ENCODE results near the gene CTXND1. TPM values are rescaled to one million over a fixed set of nuclear protein-coding genes. Genes with fewer than 3 reads are reported as not detected.

Gene CTXND1
- total RNA-seq, 1 experiment from 2014 or later, result not detected

DNA sequence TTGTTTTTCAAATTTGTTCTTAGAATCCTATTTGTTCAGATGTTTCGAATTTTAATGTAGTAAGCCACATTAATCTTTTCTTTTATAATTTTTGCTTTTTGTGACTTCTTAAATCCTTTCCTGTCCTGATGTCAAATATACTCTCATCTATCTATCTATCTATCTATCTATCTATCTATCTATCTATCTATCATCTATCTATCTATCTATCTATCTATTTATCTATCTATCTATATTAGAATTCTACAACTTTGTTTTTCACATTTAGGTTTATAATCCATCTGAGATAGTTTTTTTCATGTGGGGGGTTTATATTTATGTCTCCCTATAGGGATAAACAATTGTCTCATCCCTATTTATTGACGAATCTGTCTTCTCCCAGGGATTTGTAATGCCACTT is 32.1 kb downstream of the CTXND1 start:
- Histone ChIP-seq H3K79me1 (ENCODE audit: insufficient read depth, low read depth, low read length, poor library complexity, severe bottlenecking) (no peaks in the 10 kb centered on the region), H3K23ac (ENCODE audit: insufficient read length, low read depth, low read length) (no peak overlapping the region), H3K9ac (ENCODE audit: extremely low read depth, insufficient read length, low read length) (no peak overlapping the region), H3K27me3 (ENCODE audit: insufficient read depth, low read length) (no peaks in the 10 kb centered on the region), H2BK5ac (ENCODE audit: insufficient read length, low read length) (no peak overlapping the region), H4K8ac (replicated peaks; ENCODE audit: insufficient read length, low read depth, low read length) (no peak overlapping the region), H2BK15ac (ENCODE audit: low read depth, low read length) (no peak overlapping the region), H4K91ac (ENCODE audit: insufficient read length, low read depth, low read length) (no peak overlapping the region), H3K27ac (ENCODE audit: insufficient read length, low read depth, low read length) (no peak overlapping the region), H3K9me3 (ENCODE audit: control insufficient read depth, low read depth, low read length) (no peaks in the 10 kb centered on the region), H4K5ac (ENCODE audit: insufficient read length, low read depth, low read length) (no peak overlapping the region), H3K79me2 (ENCODE audit: insufficient read depth, low read length) (no peaks in the 10 kb centered on the region), H2AFZ (ENCODE audit: low read length) (no peak overlapping the region), H2BK120ac (ENCODE audit: low read depth, low read length, poor library complexity, severe bottlenecking) (no peak overlapping the region), H2BK20ac (ENCODE audit: low read depth, low read length, poor library complexity, severe bottlenecking) (no peak overlapping the region), H2AK5ac (ENCODE audit: insufficient read length, low read length) (no peak overlapping the region), H3K14ac (ENCODE audit: insufficient read depth, low read length) (no peak overlapping the region), H3K4ac (ENCODE audit: low read depth, low read length) (no peak overlapping the region), H3T11ph (ENCODE audit: low read length) (no peak overlapping the region), H3K18ac (ENCODE audit: insufficient read length, low read depth, low read length) (no peak overlapping the region), H3K23me2 (ENCODE audit: insufficient read length, low read depth, low read length, poor library complexity, severe bottlenecking) (no peaks in the 10 kb centered on the region), H4K20me1 (ENCODE audit: control insufficient read depth, insufficient read depth, insufficient read length) (no peaks in the 10 kb centered on the region), H3K4me1 (ENCODE audit: insufficient read depth, low read length) (no peaks in the 10 kb centered on the region), H2BK12ac (ENCODE audit: insufficient read length, low read depth, low read length) (no peak overlapping the region), H3K4me2 (ENCODE audit: insufficient read depth, insufficient read length, low read length) (no peak overlapping the region), H3K56ac (ENCODE audit: insufficient read length, low read depth, low read length) (no peak overlapping the region)
- no peak overlapping the region for H3K27ac Mint-ChIP-seq
- H3K4me1 Mint-ChIP-seq, result no peaks in the 10 kb centered on the region
- TF ChIP-seq, protein P1, sequence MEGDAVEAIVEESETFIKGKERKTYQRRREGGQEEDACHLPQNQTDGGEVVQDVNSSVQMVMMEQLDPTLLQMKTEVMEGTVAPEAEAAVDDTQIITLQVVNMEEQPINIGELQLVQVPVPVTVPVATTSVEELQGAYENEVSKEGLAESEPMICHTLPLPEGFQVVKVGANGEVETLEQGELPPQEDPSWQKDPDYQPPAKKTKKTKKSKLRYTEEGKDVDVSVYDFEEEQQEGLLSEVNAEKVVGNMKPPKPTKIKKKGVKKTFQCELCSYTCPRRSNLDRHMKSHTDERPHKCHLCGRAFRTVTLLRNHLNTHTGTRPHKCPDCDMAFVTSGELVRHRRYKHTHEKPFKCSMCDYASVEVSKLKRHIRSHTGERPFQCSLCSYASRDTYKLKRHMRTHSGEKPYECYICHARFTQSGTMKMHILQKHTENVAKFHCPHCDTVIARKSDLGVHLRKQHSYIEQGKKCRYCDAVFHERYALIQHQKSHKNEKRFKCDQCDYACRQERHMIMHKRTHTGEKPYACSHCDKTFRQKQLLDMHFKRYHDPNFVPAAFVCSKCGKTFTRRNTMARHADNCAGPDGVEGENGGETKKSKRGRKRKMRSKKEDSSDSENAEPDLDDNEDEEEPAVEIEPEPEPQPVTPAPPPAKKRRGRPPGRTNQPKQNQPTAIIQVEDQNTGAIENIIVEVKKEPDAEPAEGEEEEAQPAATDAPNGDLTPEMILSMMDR (conservative IDR thresholded peaks at IDR 0.05), result no peak
- H3K4me3 Mint-ChIP-seq, result no peak overlapping the region
- H3K36me3 Mint-ChIP-seq (ENCODE audit: insufficient read depth in 1 of 3, low read depth in 3 of 3), result no peaks in the 10 kb centered on the region
- H3K27me3 Mint-ChIP-seq (ENCODE audit: low read depth), result peaks cover 2% of the 10 kb centered on the region
- no peak for DNase-seq
- no CpG with 5 or more reads among the region's 2 CpGs for WGBS (ENCODE audit: extremely low coverage, insufficient read length, low lambda C conversion rate)
- no peaks in the 10 kb centered on the region for H3K9me3 Mint-ChIP-seq
